ACC112 (cell line): ENCODE results near the gene IL17REL.

Experiments
- H2AFZ ChIP-seq: fragments of 200-600 bp; sonication (generic); one replicate; pipeline ENCODE4 v1.6.0; 2017; ENCODE audit warnings: antibody characterized with exemption, low read length; ENCODE audit not compliant: unreplicated experiment
- H3K27ac ChIP-seq: fragments of 200-600 bp; sonication (generic); 2 replicates; pipeline ENCODE4 v1.5.1; 2014; ENCODE audit warnings: low read depth, mild to moderate bottlenecking, antibody characterized with exemption, low read length, moderate library complexity
- H3K27me3 ChIP-seq: fragments of 200-600 bp; sonication (generic); 2 replicates; pipeline ENCODE4 v1.6.1; 2014; ENCODE audit warnings: mild to moderate bottlenecking, antibody characterized with exemption, low read length, moderate library complexity, mixed read lengths; ENCODE audit not compliant: insufficient read depth
- H3K36me3 ChIP-seq: fragments of 200-600 bp; sonication (generic); 2 replicates; pipeline ENCODE4 v1.6.1; 2016; ENCODE audit warnings: mild to moderate bottlenecking, antibody characterized with exemption, low read length, moderate library complexity, mixed read lengths; ENCODE audit not compliant: insufficient read depth
- H3K4me1 ChIP-seq: fragments of 200-600 bp; sonication (generic); one replicate; pipeline ENCODE4 v1.6.1; 2016; ENCODE audit warnings: low read length, mixed read lengths; ENCODE audit not compliant: insufficient read depth, unreplicated experiment, control insufficient read depth
- H3K4me3 ChIP-seq: fragments of 200-600 bp; sonication (generic); 2 replicates; pipeline ENCODE4 v1.5.1; 2014; ENCODE audit warnings: mild to moderate bottlenecking, low read depth, low read length
- H3K79me2 ChIP-seq: fragments of 200-600 bp; sonication (generic); one replicate; pipeline ENCODE4 v1.6.0; 2016; ENCODE audit warnings: low read length; ENCODE audit not compliant: control insufficient read depth, unreplicated experiment, insufficient read depth

The IL17REL gene

GRCh38 chr22:50009765-50010675 is 2.5 kb downstream of the IL17REL start:
- H2AFZ ChIP-seq: no peak overlapping the region
- H3K27ac ChIP-seq: no peak overlapping the region
- H3K27me3 ChIP-seq: peaks cover 34% of the 10 kb centered on the region
- no peaks in the 10 kb centered on the region for H3K4me1 ChIP-seq
- H3K36me3 ChIP-seq: no peaks in the 10 kb centered on the region
- H3K4me3 ChIP-seq: no peak overlapping the region
- H3K79me2 ChIP-seq: no peaks in the 10 kb centered on the region

DNA sequence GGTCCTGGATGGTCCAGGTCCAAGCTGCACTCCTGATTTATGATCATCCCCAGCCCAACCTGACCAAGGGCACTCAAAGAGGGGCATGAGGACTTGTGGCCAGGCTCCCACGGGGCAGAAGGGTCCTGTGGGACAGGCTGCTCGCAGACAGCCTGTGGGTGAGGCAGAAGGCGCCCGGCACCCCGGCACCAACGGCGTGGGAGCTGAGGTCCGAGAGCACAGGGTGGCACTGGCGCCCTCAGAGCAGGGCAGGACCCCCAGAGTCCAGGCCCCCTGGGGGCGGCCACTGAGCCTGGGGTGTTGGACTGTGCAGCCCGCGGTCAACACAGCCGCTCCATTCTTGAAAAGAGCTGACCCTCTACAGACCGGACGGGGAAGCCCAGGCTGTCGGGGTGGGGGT is 3.3 kb downstream of the IL17REL start:
- Histone ChIP-seq H3K36me3 (no peaks in the 10 kb centered on the region), H3K27ac (no peak overlapping the region), H3K27me3 (peaks cover 26% of the 10 kb centered on the region), H2AFZ (no peak overlapping the region), H3K4me3 (no peak overlapping the region), H3K4me1 (no peaks in the 10 kb centered on the region), H3K79me2 (no peaks in the 10 kb centered on the region)

- H3K4me1 ChIP-seq: no peaks in the 10 kb centered on the region
- H3K27me3 ChIP-seq: peaks cover 21% of the 10 kb centered on the region
- no peak overlapping the region for H3K27ac ChIP-seq
- H3K79me2 ChIP-seq: no peaks in the 10 kb centered on the region
- H3K4me3 ChIP-seq: no peak overlapping the region
- no peaks in the 10 kb centered on the region for H3K36me3 ChIP-seq
- no peak overlapping the region for H2AFZ ChIP-seq
Measured at GRCh38 chr22:50008151-50009040, 4.2 kb downstream of the IL17REL start.

DNA sequence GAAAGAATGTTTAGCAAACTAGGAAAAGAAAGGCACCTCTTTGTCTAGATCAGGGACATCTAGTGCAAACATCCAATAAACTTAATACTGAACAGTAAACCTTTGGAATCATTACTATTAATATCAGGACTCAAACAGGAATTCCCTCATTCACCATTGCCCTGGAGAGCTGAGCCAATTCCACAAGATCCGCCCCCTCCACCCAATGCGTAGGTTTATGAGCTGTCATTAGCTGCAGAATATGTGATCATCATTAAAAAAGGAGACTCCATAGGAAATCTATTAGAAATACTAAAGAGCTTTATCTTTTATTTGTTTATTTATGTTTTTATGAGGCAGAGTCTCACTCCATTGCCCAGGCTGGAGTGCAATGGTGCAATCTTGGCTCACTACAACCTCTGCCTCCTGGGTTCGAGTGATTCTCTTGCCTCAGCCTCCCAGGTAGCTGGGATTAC is 5.5 kb downstream of the IL17REL start:
- H3K27me3 ChIP-seq: peaks cover 21% of the 10 kb centered on the region
- H2AFZ ChIP-seq: no peak overlapping the region
- no peaks in the 10 kb centered on the region for H3K36me3 ChIP-seq
- H3K79me2 ChIP-seq: no peaks in the 10 kb centered on the region
- no peak overlapping the region for H3K27ac ChIP-seq
- no peaks in the 10 kb centered on the region for H3K4me1 ChIP-seq
- no peak overlapping the region for H3K4me3 ChIP-seq

DNA sequence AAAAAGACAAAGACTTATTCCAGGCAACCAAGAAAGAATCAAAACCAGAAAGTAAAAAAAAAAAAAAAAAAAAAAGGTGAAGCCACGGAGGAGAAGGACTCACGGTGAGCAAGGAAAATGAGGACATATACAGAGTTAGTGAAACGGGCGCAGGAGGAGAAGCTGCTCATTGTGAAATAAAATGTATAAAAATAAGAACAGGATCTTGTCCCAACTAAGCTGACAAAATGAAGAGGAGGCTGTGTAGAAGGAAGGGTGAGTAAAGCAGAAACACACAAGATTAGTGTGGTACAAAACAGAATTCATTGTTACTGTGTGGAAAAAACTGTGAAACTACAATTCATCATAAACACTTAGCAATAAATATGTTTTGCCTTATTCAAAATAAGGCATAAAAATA is 7.6 kb downstream of the IL17REL start:
- H3K36me3 ChIP-seq: no peaks in the 10 kb centered on the region
- H3K27ac ChIP-seq: no peak overlapping the region
- peaks cover 3% of the 10 kb centered on the region; the same call in 1 of the 2 replicates for H3K27me3 ChIP-seq
- no peaks in the 10 kb centered on the region for H3K79me2 ChIP-seq
- no peaks in the 10 kb centered on the region for H3K4me1 ChIP-seq
- no peak overlapping the region for H2AFZ ChIP-seq
- no peak overlapping the region for H3K4me3 ChIP-seq

- no peak overlapping the region for H3K4me3 ChIP-seq
- H3K27ac ChIP-seq: no peak overlapping the region
- no peaks in the 10 kb centered on the region for H3K4me1 ChIP-seq
- no peak overlapping the region for H2AFZ ChIP-seq
- no peaks in the 10 kb centered on the region for H3K79me2 ChIP-seq
- H3K36me3 ChIP-seq: no peaks in the 10 kb centered on the region
- H3K27me3 ChIP-seq: no peaks in the 10 kb centered on the region
Measured at GRCh38 chr22:50002791-50003190, 9.8 kb downstream of the IL17REL start.

GRCh38 chr22:50001388-50002231 is 11.0 kb downstream of the IL17REL start:
- Histone ChIP-seq H2AFZ (no peak overlapping the region), H3K27me3 (no peaks in the 10 kb centered on the region), H3K36me3 (no peaks in the 10 kb centered on the region), H3K4me3 (no peak overlapping the region), H3K4me1 (no peaks in the 10 kb centered on the region), H3K27ac (no peak overlapping the region), H3K79me2 (no peaks in the 10 kb centered on the region)

DNA sequence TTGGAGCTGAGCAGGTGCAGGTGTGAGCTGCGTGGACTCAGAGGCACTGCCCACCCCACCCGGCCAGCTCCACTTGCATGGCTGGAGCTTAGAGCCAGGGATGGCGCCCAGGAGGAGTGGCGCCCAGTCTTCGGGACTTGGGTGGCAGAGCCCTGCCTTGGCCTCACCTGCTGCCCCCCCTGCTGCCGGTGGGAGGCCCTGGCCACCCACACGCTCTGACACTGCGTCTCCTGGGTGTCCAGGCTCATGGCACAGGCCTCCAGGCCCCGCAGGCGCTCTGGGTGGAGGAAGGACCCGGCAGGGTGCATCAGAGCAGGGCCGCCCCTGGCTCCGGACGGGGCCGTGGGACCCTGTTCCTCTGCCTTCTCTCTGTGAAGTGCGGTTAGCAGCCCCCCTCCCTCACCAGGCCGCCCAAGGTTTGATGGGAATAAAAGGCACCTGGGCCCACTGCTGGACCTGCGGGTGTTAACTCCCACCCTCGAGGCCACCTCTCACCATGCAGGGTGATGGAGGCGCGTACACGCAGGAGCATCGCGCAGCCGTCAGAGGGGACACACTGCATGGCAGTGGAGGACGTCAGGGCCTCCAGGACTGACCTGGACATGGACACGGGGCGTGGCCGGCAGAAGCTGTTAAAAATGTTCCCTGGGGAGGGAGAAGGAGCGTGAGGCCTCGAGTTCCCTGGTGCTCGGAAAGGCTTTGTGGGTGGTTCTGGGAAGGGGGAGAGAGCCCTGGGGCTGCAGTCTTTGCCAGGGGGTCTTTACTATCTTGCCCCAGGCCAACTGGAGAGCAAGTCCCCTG is 11.8 kb downstream of the IL17REL start:
- H3K4me1 ChIP-seq: no peaks in the 10 kb centered on the region
- H3K79me2 ChIP-seq: no peaks in the 10 kb centered on the region
- no peaks in the 10 kb centered on the region for H3K36me3 ChIP-seq
- H3K27me3 ChIP-seq: no peaks in the 10 kb centered on the region
- no peak overlapping the region for H3K27ac ChIP-seq
- no peak overlapping the region for H3K4me3 ChIP-seq
- H2AFZ ChIP-seq: no peak overlapping the region

GRCh38 chr22:49999946-50000586 is 12.5 kb downstream of the IL17REL start:
- Histone ChIP-seq H3K27me3 (no peaks in the 10 kb centered on the region), H3K79me2 (no peaks in the 10 kb centered on the region), H2AFZ (no peak overlapping the region), H3K27ac (no peak overlapping the region), H3K4me1 (no peaks in the 10 kb centered on the region), H3K4me3 (no peak overlapping the region), H3K36me3 (no peaks in the 10 kb centered on the region)
